Mesenchymal stem cell (in vitro differentiated cells and primary cell): Measurements from ENCODE around the gene XAGE1B. TPM values are rescaled to one million over a fixed set of nuclear protein-coding genes. Genes with fewer than 3 reads are reported as not detected.
"Not testable (repeated sequence)": the region's sequence is repeated elsewhere in the genome, so short reads cannot be mapped to it uniquely, and the experiment has no call there.

Experiments used
- DNase-seq: peaks from one replicate; pipeline ENCODE4 v3.0.0-alpha.2; 2013
- H2AFZ ChIP-seq: one replicate; pipeline ENCODE4 v1.6.1; 2013; ENCODE audit warnings: low read depth, mild to moderate bottlenecking, control low read depth, inconsistent platforms, low read length, moderate library complexity
- H2AK5ac ChIP-seq: 2 replicates; pipeline ENCODE4 v1.6.1; 2013; ENCODE audit warnings: low read length, moderate library complexity, mild to moderate bottlenecking, inconsistent platforms; ENCODE audit not compliant: severe bottlenecking
- H2BK120ac ChIP-seq: one replicate; pipeline ENCODE4 v1.6.1; 2013; ENCODE audit warnings: low read depth, mild to moderate bottlenecking, inconsistent platforms, low read length, moderate library complexity
- H2BK12ac ChIP-seq, 2 experiments: one replicate each; pipeline ENCODE4 v1.6.1; 2013; ENCODE audit warnings: inconsistent platforms in 2 of 2, low read length in 2 of 2, mild to moderate bottlenecking in 2 of 2, moderate library complexity in 2 of 2, control low read depth in 1 of 2
- H2BK15ac ChIP-seq: one replicate; pipeline ENCODE4 v1.6.1; 2013; ENCODE audit warnings: mild to moderate bottlenecking, low read depth, inconsistent platforms; ENCODE audit not compliant: poor library complexity, severe bottlenecking
- H2BK5ac ChIP-seq: 2 replicates; pipeline ENCODE4 v1.6.1; 2013; ENCODE audit warnings: low read depth, mild to moderate bottlenecking, low read length, control low read depth, inconsistent platforms; ENCODE audit not compliant: poor library complexity, severe bottlenecking
- H3K14ac ChIP-seq, 2 experiments: one replicate each; pipeline ENCODE4 v1.6.1; 2013; ENCODE audit warnings: inconsistent platforms in 2 of 2, low read length in 2 of 2, control low read depth in 1 of 2, mild to moderate bottlenecking in 1 of 2, moderate library complexity in 1 of 2
- H3K18ac ChIP-seq, 2 experiments: one replicate each; pipeline ENCODE4 v1.6.1; 2013; ENCODE audit warnings: inconsistent platforms in 2 of 2, low read length in 2 of 2, control low read depth in 1 of 2, low read depth in 1 of 2, mild to moderate bottlenecking in 1 of 2
- H3K23ac ChIP-seq, 2 experiments: one replicate each; pipeline ENCODE4 v1.6.1; 2013; ENCODE audit warnings: inconsistent platforms in 2 of 2, low read length in 2 of 2, mild to moderate bottlenecking in 2 of 2, moderate library complexity in 2 of 2, control low read depth in 1 of 2
- H3K27ac ChIP-seq: 2 replicates; pipeline ENCODE4 v1.5.1; 2013; ENCODE audit warnings: mild to moderate bottlenecking, moderate library complexity, low read length, control low read depth, inconsistent platforms; ENCODE audit not compliant: poor library complexity, severe bottlenecking
- H3K27me3 ChIP-seq, 2 experiments: 2 replicates each; pipeline versions ENCODE4 v1.6.1 to v1.7.0; 2013; ENCODE audit warnings: low read length in 2 of 2, mild to moderate bottlenecking in 2 of 2, moderate library complexity in 2 of 2, control low read depth in 1 of 2, inconsistent platforms in 1 of 2; ENCODE audit not compliant: control insufficient read depth in 1 of 2, insufficient read depth in 1 of 2
- H3K36me3 ChIP-seq, 2 experiments: 2 replicates each; pipeline versions ENCODE4 v1.6.1 to v1.7.0; 2013; ENCODE audit warnings: low read length in 2 of 2, control low read depth in 1 of 2, inconsistent platforms in 1 of 2, low read depth in 1 of 2, mild to moderate bottlenecking in 1 of 2; ENCODE audit not compliant: insufficient read depth in 2 of 2, control insufficient read depth in 1 of 2
- H3K4ac ChIP-seq, 2 experiments: one replicate each; pipeline ENCODE4 v1.6.1; 2013; ENCODE audit warnings: inconsistent platforms in 2 of 2, low read length in 2 of 2, mild to moderate bottlenecking in 2 of 2, moderate library complexity in 2 of 2, control low read depth in 1 of 2, low read depth in 1 of 2
- H3K4me1 ChIP-seq: 2 replicates; pipeline ENCODE4 v1.6.1; 2013; ENCODE audit warnings: low read depth, low read length, control low read depth; ENCODE audit not compliant: control insufficient read depth, insufficient read depth
- H3K4me2 ChIP-seq: 2 replicates; pipeline ENCODE4 v1.6.1; 2013; ENCODE audit warnings: low read length, mild to moderate bottlenecking, inconsistent platforms; ENCODE audit not compliant: poor library complexity, severe bottlenecking
- H3K4me3 ChIP-seq, 2 experiments: 2 replicates each; pipeline versions ENCODE4 v1.5.1 to v1.7.0; 2013; ENCODE audit warnings: low read length in 2 of 2, mild to moderate bottlenecking in 2 of 2, control low read depth in 1 of 2, low read depth in 1 of 2; ENCODE audit not compliant: insufficient read depth in 1 of 2
- H3K79me1 ChIP-seq: replicated peaks from 2 replicates; pipeline ENCODE4 v1.6.1; 2013; ENCODE audit warnings: mild to moderate bottlenecking, control low read depth, low read length, inconsistent platforms; ENCODE audit not compliant: poor library complexity, severe bottlenecking
- H3K9ac ChIP-seq: 2 replicates; pipeline ENCODE4 v1.7.0; 2013; ENCODE audit warnings: mild to moderate bottlenecking, low read length, moderate library complexity
- H3K9me3 ChIP-seq: 2 replicates; pipeline ENCODE4 v1.7.0; 2013; ENCODE audit warnings: mild to moderate bottlenecking, low read length; ENCODE audit not compliant: control insufficient read depth
- H4K8ac ChIP-seq: one replicate; pipeline ENCODE4 v1.6.1; 2013; ENCODE audit warnings: inconsistent platforms, mild to moderate bottlenecking, low read length, moderate library complexity
- H4K91ac ChIP-seq: one replicate; pipeline ENCODE4 v1.6.1; 2013; ENCODE audit warnings: mild to moderate bottlenecking, low read length, inconsistent platforms
- WGBS: methylation state at CpG from one replicate; pipeline ENCODE4 v1.1.7; 2013; ENCODE audit warnings: mixed read lengths; 5-methylcytosine and 5-hydroxymethylcytosine counted together
- polyA plus RNA-seq, 2 experiments: library from polyadenylated mRNA; stranded (reverse); fragments of 200-250 nt; gene quantifications; one replicate each; pipeline ENCODE4 v1.2.3, GENCODE V29; 2013

Gene XAGE1B, protein sequence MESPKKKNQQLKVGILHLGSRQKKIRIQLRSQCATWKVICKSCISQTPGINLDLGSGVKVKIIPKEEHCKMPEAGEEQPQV
- polyA plus RNA-seq (2013, experiment 1 of 2), result not detected
- not detected for polyA plus RNA-seq (2013, experiment 2 of 2)

DNA sequence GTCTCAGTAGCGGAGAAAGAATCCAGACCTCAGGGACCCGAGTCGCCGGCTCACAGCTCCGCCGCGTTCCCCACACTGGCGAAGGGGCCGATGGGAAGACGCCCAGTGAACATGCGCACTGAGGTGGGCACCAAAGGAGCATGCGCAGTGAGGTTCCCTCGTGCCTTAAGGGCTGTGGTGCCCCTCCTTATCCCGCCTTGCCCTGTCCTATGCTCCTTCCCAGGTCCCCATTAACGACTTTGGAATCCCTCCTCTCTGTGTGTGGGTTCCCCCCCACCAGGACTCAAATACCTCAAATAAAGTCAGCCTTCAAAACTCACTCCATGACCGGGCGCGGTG is at the start of gene XAGE1B:
TSS of gene XAGE1B (minus strand) at position 77 of the 339 bp plus-strand sequence. CDS start 1,536 bp downstream, outside the sequence.
- H2BK12ac ChIP-seq, H3K4me2 ChIP-seq, H3K36me3 ChIP-seq, H3K4me1 ChIP-seq, H3K79me1 ChIP-seq, H3K4me3 ChIP-seq, H2AFZ ChIP-seq, H4K8ac ChIP-seq, H3K9ac ChIP-seq, H3K18ac ChIP-seq, H3K9me3 ChIP-seq, H2BK15ac ChIP-seq, H3K23ac ChIP-seq, H3K27ac ChIP-seq, H2BK5ac ChIP-seq, H2BK120ac ChIP-seq, H3K4ac ChIP-seq, H3K27me3 ChIP-seq, H4K91ac ChIP-seq, H3K14ac ChIP-seq, H2AK5ac ChIP-seq, DNase-seq: not testable (repeated sequence)
- no CpG with 5 or more reads among the region's 18 CpGs for WGBS

DNA sequence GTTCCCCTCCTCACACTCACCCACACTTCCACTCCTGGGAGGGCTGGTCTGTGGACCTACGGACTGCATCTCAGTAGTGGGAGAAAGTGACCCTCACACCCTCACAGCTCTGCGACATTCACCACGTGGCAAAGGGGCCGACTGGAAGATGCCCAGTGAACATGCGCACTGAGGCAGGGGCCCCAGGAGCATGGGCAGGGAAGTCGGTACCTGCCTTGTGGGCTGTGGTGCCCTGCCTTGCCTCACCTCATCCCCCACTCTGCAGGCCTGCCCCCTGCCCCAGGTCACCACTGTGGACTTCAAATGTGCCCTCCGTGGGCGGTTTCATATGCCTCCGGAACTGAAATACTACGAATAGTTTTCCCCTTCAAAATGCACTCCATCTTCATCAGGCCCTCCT is 46.2 kb upstream of the XAGE1B start:
- H2BK5ac ChIP-seq, result no peak overlapping the region
- peaks cover 0 to 55% of the 10 kb centered on the region in 2 experiments for H3K27me3 ChIP-seq
- H3K23ac ChIP-seq, result no peak overlapping the region
- H2AFZ ChIP-seq, result no peak overlapping the region
- H4K91ac ChIP-seq, result no peak overlapping the region
- H3K18ac ChIP-seq, result no peak overlapping the region
- no peak overlapping the region for H3K4me2 ChIP-seq
- no peak overlapping the region for H2AK5ac ChIP-seq
- no peak overlapping the region for H2BK15ac ChIP-seq
- no peaks in the 10 kb centered on the region for H3K79me1 ChIP-seq
- H3K9me3 ChIP-seq, result no peaks in the 10 kb centered on the region
- no peak overlapping the region for H3K27ac ChIP-seq
- no peaks in the 10 kb centered on the region for H3K36me3 ChIP-seq
- H2BK120ac ChIP-seq, result no peak overlapping the region
- H4K8ac ChIP-seq, result no peak overlapping the region
- H3K9ac ChIP-seq, result no peak overlapping the region
- DNase-seq, result no peak
- H2BK12ac ChIP-seq, result no peak overlapping the region
- H3K4me3 ChIP-seq, result no peak overlapping the region
- no peak overlapping the region for H3K4ac ChIP-seq
- H3K14ac ChIP-seq, result no peak overlapping the region
- no peaks in the 10 kb centered on the region for H3K4me1 ChIP-seq
- 86% methylated on average over 9 of the region's 10 CpGs for WGBS

DNA sequence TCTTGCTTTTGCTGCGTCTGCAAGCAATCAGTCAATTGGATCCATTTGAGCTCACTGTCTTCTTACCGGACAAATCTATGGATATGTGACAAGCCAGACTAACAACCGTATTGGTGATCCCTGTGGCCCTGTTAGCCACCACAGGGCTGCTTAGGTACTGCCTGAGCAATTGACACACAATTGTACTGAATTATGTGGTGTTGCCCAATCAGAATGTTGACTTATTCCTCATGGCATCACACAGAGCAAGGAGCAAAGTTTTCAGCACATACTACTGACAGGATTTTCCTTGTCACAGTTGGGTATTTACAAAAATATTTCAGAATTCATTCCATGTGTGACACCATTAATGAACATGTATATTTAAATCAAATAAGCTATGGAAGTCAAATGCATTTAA is 41.3 kb upstream of the XAGE1B start:
- Histone ChIP-seq H3K4ac (no peak overlapping the region), H2BK5ac (no peak overlapping the region), H3K27me3 (peaks cover 0 to 46% of the 10 kb centered on the region in 2 experiments), H3K4me2 (no peak overlapping the region), H2BK120ac (no peak overlapping the region), H3K4me1 (no peaks in the 10 kb centered on the region), H3K27ac (no peak overlapping the region), H2BK12ac (no peak overlapping the region), H3K4me3 (no peak overlapping the region), H2AK5ac (no peak overlapping the region), H2AFZ (no peak overlapping the region), H3K23ac (no peak overlapping the region), H3K14ac (no peak overlapping the region), H3K79me1 (no peaks in the 10 kb centered on the region), H3K18ac (no peak overlapping the region), H3K9ac (no peak overlapping the region), H2BK15ac (no peak overlapping the region), H4K91ac (no peak overlapping the region), H3K9me3 (no peaks in the 10 kb centered on the region), H4K8ac (no peak overlapping the region), H3K36me3 (no peaks in the 10 kb centered on the region)
- DNase-seq, result no peak
- 66% methylated on average over 3 of the region's 3 CpGs for WGBS

DNA sequence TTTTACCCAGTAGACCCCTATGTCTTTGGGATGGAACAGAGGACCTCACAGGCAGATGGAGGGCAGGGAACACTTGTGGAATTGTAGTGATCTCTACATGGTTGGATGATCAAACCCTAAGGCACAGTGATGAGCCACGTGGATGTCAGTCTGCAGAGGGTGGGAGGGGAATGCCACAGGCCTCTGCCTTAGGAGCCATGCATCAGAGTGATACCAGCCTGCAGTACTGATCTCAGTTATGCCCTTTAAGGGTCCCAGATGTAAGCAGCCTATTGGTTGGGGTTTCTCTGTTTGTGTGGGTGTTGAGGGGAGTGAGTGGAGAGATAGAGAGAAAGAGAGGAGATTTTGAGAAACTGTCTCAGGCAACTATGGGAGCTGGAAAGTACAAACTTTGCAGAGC is 39.9 kb upstream of the XAGE1B start:
- no peak overlapping the region for H3K4ac ChIP-seq
- WGBS, result 18% methylated on average over 1 of the region's 1 CpG
- DNase-seq, result no peak
- H2BK120ac ChIP-seq, result no peak overlapping the region
- no peak overlapping the region for H3K4me3 ChIP-seq
- H2AFZ ChIP-seq, result no peak overlapping the region
- no peak overlapping the region for H4K91ac ChIP-seq
- no peak overlapping the region for H2BK12ac ChIP-seq
- H2BK15ac ChIP-seq, result no peak overlapping the region
- H3K27ac ChIP-seq, result no peak overlapping the region
- no peak overlapping the region for H3K18ac ChIP-seq
- no peak overlapping the region for H4K8ac ChIP-seq
- no peak overlapping the region for H3K23ac ChIP-seq
- H2BK5ac ChIP-seq, result no peak overlapping the region
- no peak overlapping the region for H2AK5ac ChIP-seq
- no peaks in the 10 kb centered on the region for H3K9me3 ChIP-seq
- H3K27me3 ChIP-seq, result peaks cover 0 to 43% of the 10 kb centered on the region in 2 experiments
- H3K4me2 ChIP-seq, result no peak overlapping the region
- no peaks in the 10 kb centered on the region for H3K4me1 ChIP-seq
- H3K14ac ChIP-seq, result no peak overlapping the region
- no peaks in the 10 kb centered on the region for H3K79me1 ChIP-seq
- H3K36me3 ChIP-seq, result no peaks in the 10 kb centered on the region
- H3K9ac ChIP-seq, result no peak overlapping the region
